Right cardiac atrium (tissue), 5 donors: ENCODE results near the gene VSIG10. TPM values are rescaled to one million over a fixed set of nuclear protein-coding genes. Genes with fewer than 3 reads are reported as not detected.
A peak's percentile ranks its signal among the peaks of the same experiment; 100 is the strongest.

Source experiments
- ATAC-seq, 2 donors: fragments of 200-7000 bp; cut with Tn5 transposase; one replicate each; pipeline versions ENCODE4 v1.8.0 to v1.9.1; 2020; ENCODE audit warnings: moderate library complexity in 2 of 2, mild to moderate bottlenecking in 1 of 2
- DNase-seq, 3 donors: peaks; one replicate each; pipeline ENCODE4 v3.0.0-alpha.2; 2020
- H3K27ac ChIP-seq: one replicate; pipeline ENCODE4 v1.5.1; 2013; ENCODE audit warnings: mild to moderate bottlenecking, low read length, control low read depth, moderate library complexity
- H3K27me3 ChIP-seq: one replicate; pipeline ENCODE4 v1.6.1; 2013; ENCODE audit not compliant: control insufficient read depth, insufficient read depth
- H3K4me1 ChIP-seq: one replicate; pipeline ENCODE4 v1.6.1; 2013; ENCODE audit warnings: low read length; ENCODE audit not compliant: control insufficient read depth, insufficient read depth
- H3K4me3 ChIP-seq: one replicate; pipeline ENCODE4 v1.5.1; 2013; ENCODE audit warnings: low read length, control low read depth
- H3K9me3 ChIP-seq: one replicate; pipeline ENCODE4 v1.6.1; 2013; ENCODE audit warnings: low read length; ENCODE audit not compliant: control insufficient read depth
- WGBS: extraction: QIAGEN DNeasy Blood & Tissue Kit; methylation state at CpG from one replicate; pipeline ENCODE4 v1.1.7; 2013; 5-methylcytosine and 5-hydroxymethylcytosine counted together
- intact Hi-C, 4 donors: fragments of 100-400 bp; cut with DNase I; formaldehyde crosslinking; loops; one replicate each; pipeline versions ENCODE4 v1.11.0 to v1.14.0; 2022 to 2023
- polyA plus RNA-seq: library from polyadenylated mRNA; stranded (reverse); fragments of 200-250 nt; gene quantifications from one replicate; pipeline ENCODE4 v1.2.3, GENCODE V29; 2013
- total RNA-seq, 4 donors: library from RNA; stranded (reverse); fragmentation: NEBNext Ultra II Directional; extraction: Animal tissue kit (Norgen Biotek cat#: 25700); gene quantifications; one replicate each; pipeline ENCODE4 v1.2.1, GENCODE V29; 2021
- donor health status: healthy with polysubstance abuse.
- donor health status: DM: no; HTN: yes; CAD: no.
- donor health status: DM: no; HTN: no; CAD: no.
- donor health status: DM: no; HTN: yes; CAD: no; lungs with severe emphysema.
- donor health status: DM: yes; HTN: yes; CAD: no.

The VSIG10 gene
- total and polyA plus RNA-seq, 5 donors, result 6.3 to 14.7 (median 14.2) TPM

GRCh38 chr12:118044577-118044976, 59.2 kb downstream of the VSIG10 start:
- ATAC-seq (no peak), DNase-seq (no peak)
- intact Hi-C loops, result no loop called here
- no peaks in the 10 kb centered on the region for H3K4me1 ChIP-seq
- H3K27ac ChIP-seq, result no peak overlapping the region
- WGBS, result 95% methylated on average over 8 of the region's 8 CpGs
- no peaks in the 10 kb centered on the region for H3K9me3 ChIP-seq
- H3K4me3 ChIP-seq, result no peak overlapping the region
- H3K27me3 ChIP-seq, result no peaks in the 10 kb centered on the region

GRCh38 chr12:118044075-118044474, 59.7 kb downstream of the VSIG10 start:
- Histone ChIP-seq H3K27me3 (no peaks in the 10 kb centered on the region), H3K4me3 (no peak overlapping the region), H3K27ac (no peak overlapping the region), H3K4me1 (no peaks in the 10 kb centered on the region), H3K9me3 (no peaks in the 10 kb centered on the region)
- WGBS, result 65% methylated on average over 2 of the region's 2 CpGs
- ATAC-seq, result no peak
- DNase-seq, result no peak
- intact Hi-C loops, result no loop called here

GRCh38 chr12:118042091-118042490, 61.7 kb downstream of the VSIG10 start:
- H3K4me3 ChIP-seq, result no peak overlapping the region
- intact Hi-C loops, result no loop called here
- H3K9me3 ChIP-seq, result no peaks in the 10 kb centered on the region
- no peak overlapping the region for H3K27ac ChIP-seq
- no peaks in the 10 kb centered on the region for H3K4me1 ChIP-seq
- 97% methylated on average over 4 of the region's 4 CpGs for WGBS
- ATAC-seq (no peak), DNase-seq (no peak)
- no peaks in the 10 kb centered on the region for H3K27me3 ChIP-seq

GRCh38 chr12:118038137-118038536, 65.7 kb downstream of the VSIG10 start:
- Histone ChIP-seq H3K27ac (no peak overlapping the region), H3K9me3 (no peaks in the 10 kb centered on the region), H3K4me3 (no peak overlapping the region), H3K27me3 (no peaks in the 10 kb centered on the region), H3K4me1 (no peaks in the 10 kb centered on the region)
- 80% methylated on average over 6 of the region's 6 CpGs for WGBS
- intact Hi-C loops, result no loop called here
- ATAC-seq, result no peak
- DNase-seq, result no peak

GRCh38 chr12:118036672-118037411, 67.0 kb downstream of the VSIG10 start:
- WGBS, result 85% methylated on average over 11 of the region's 11 CpGs
- Histone ChIP-seq H3K9me3 (no peaks in the 10 kb centered on the region), H3K27ac (no peak overlapping the region), H3K4me3 (no peak overlapping the region), H3K27me3 (no peaks in the 10 kb centered on the region), H3K4me1 (no peaks in the 10 kb centered on the region)
- intact Hi-C loops, result no loop called here
- ATAC-seq (no peak), DNase-seq (no peak)

GRCh38 chr12:118035190-118036041, 68.4 kb downstream of the VSIG10 start:
- peak; percentile 15 to 56 for ATAC-seq
- H3K4me1 ChIP-seq, result no peaks in the 10 kb centered on the region
- intact Hi-C loops, result no loop called here
- H3K27me3 ChIP-seq, result no peaks in the 10 kb centered on the region
- H3K4me3 ChIP-seq, result no peak overlapping the region
- 84% methylated on average over 9 of the region's 9 CpGs for WGBS
- DNase-seq, result no peak
- H3K9me3 ChIP-seq, result no peaks in the 10 kb centered on the region
- H3K27ac ChIP-seq, result no peak overlapping the region

GRCh38 chr12:118034429-118035189, 69.2 kb downstream of the VSIG10 start:
- 95% methylated on average over 5 of the region's 5 CpGs for WGBS
- ATAC-seq, result peak; percentile 47 to 64
- intact Hi-C loops, result no loop called here

GRCh38 chr12:118033902-118034301, 69.9 kb downstream of the VSIG10 start:
- intact Hi-C loops, result no loop called here
- DNase-seq (no peak), ATAC-seq (no peak)
- Histone ChIP-seq H3K27ac (no peak overlapping the region), H3K4me1 (no peaks in the 10 kb centered on the region), H3K9me3 (no peaks in the 10 kb centered on the region), H3K4me3 (no peak overlapping the region), H3K27me3 (no peaks in the 10 kb centered on the region)
- WGBS, result 93% methylated on average over 5 of the region's 5 CpGs

More at GRCh38 chr12:118034429-118035189, 69.2 kb downstream of the VSIG10 start:
- no peak overlapping the region for H3K27ac ChIP-seq
- no peak for DNase-seq
- no peaks in the 10 kb centered on the region for H3K9me3 ChIP-seq
- H3K4me3 ChIP-seq, result no peak overlapping the region
- H3K4me1 ChIP-seq, result no peaks in the 10 kb centered on the region
- H3K27me3 ChIP-seq, result no peaks in the 10 kb centered on the region

GRCh38 chr12:118033323-118033722, 70.5 kb downstream of the VSIG10 start:
- intact Hi-C loops, result no loop called here
- H3K27me3 ChIP-seq, result no peaks in the 10 kb centered on the region
- no peak for DNase-seq
- no peaks in the 10 kb centered on the region for H3K9me3 ChIP-seq
- H3K27ac ChIP-seq, result no peak overlapping the region
- no peak overlapping the region for H3K4me3 ChIP-seq
- no peaks in the 10 kb centered on the region for H3K4me1 ChIP-seq
- ATAC-seq, result no peak
- WGBS, result 76% methylated on average over 5 of the region's 5 CpGs

- Histone ChIP-seq H3K9me3 (no peaks in the 10 kb centered on the region), H3K27ac (no peak overlapping the region), H3K4me1 (no peaks in the 10 kb centered on the region), H3K27me3 (no peaks in the 10 kb centered on the region), H3K4me3 (no peak overlapping the region)
- intact Hi-C loops, result no loop called here
- 93% methylated on average over 7 of the region's 7 CpGs for WGBS
- no peak for DNase-seq
- ATAC-seq, result no peak
Measured at GRCh38 chr12:118032188-118032587, 71.6 kb downstream of the VSIG10 start.

GRCh38 chr12:118029166-118029565, 74.6 kb downstream of the VSIG10 start:
- Histone ChIP-seq H3K27me3 (no peaks in the 10 kb centered on the region), H3K4me3 (no peak overlapping the region), H3K9me3 (no peaks in the 10 kb centered on the region), H3K4me1 (no peaks in the 10 kb centered on the region), H3K27ac (no peak overlapping the region)
- ATAC-seq, result no peak
- 97% methylated on average over 5 of the region's 5 CpGs for WGBS
- DNase-seq, result no peak
- intact Hi-C loops, result no loop called here
